OCI-LY7 (cell line): ENCODE results near the gene IQSEC2. TPM values are rescaled to one million over a fixed set of nuclear protein-coding genes. Genes with fewer than 3 reads are reported as not detected.

ENCODE experiments used
- BruUV-seq: library from RNA; stranded (reverse); fragments of 400-500 nt; replicated peaks from 2 replicates; lab custom pipeline; 2021; lab: Mats Ljungman, UMichigan
- CTCF ChIA-PET: fragments of 300-600 bp; sonication (Branson Sonifier 250); formaldehyde crosslinking; loops from one replicate; lab custom pipeline; 2022; ENCODE audit warnings: antibody characterized with exemption; ENCODE audit not compliant: unreplicated experiment; lab: Charles Lee
- POLR2A ChIA-PET: fragments of 300-600 bp; sonication (Branson Sonifier 250); formaldehyde crosslinking; loops from one replicate; lab custom pipeline; 2022; ENCODE audit warnings: antibody characterized with exemption; lab: Charles Lee
- DNase-seq: peaks from one replicate; pipeline ENCODE4 v3.0.0-alpha.2; 2015; ENCODE audit warnings: low spot score
- H2AFZ ChIP-seq: fragments of 200-600 bp; sonication (generic), shearing (Covaris generic); 2 replicates; pipeline ENCODE4 v1.6.1; 2014; ENCODE audit warnings: mild to moderate bottlenecking, antibody characterized with exemption, low read length, moderate library complexity
- H3K27ac ChIP-seq: fragments of 200-600 bp; sonication (generic); 2 replicates; pipeline ENCODE4 v1.5.1; 2014; ENCODE audit warnings: mixed run types, low read depth, mild to moderate bottlenecking, moderate library complexity, low read length, inconsistent platforms; ENCODE audit not compliant: poor library complexity, severe bottlenecking
- H3K36me3 ChIP-seq: fragments of 200-600 bp; sonication (generic); 2 replicates; pipeline ENCODE4 v1.6.1; 2014; ENCODE audit warnings: mild to moderate bottlenecking, antibody characterized with exemption, low read length, moderate library complexity, mixed read lengths; ENCODE audit not compliant: insufficient read depth
- H3K4me1 ChIP-seq: fragments of 200-600 bp; sonication (generic); 2 replicates; pipeline ENCODE4 v1.5.1; 2014; ENCODE audit warnings: mild to moderate bottlenecking, low read length; ENCODE audit not compliant: insufficient read depth, poor library complexity, severe bottlenecking
- H3K4me2 ChIP-seq: fragments of 200-600 bp; sonication (generic); 2 replicates; pipeline ENCODE4 v1.6.1; 2014; ENCODE audit warnings: mild to moderate bottlenecking, low read length
- H3K4me3 ChIP-seq: fragments of 200-600 bp; sonication (generic); 2 replicates; pipeline ENCODE4 v1.5.1; 2014; ENCODE audit warnings: mild to moderate bottlenecking, low read depth, low read length; ENCODE audit not compliant: poor library complexity, severe bottlenecking
- H3K79me2 ChIP-seq: fragments of 200-600 bp; sonication (generic); 2 replicates; pipeline ENCODE4 v1.6.1; 2016; ENCODE audit warnings: low read depth, mild to moderate bottlenecking, low read length, moderate library complexity, mixed read lengths; ENCODE audit not compliant: insufficient read depth
- H3K9me2 ChIP-seq: fragments of 200-600 bp; sonication (generic); 2 replicates; pipeline ENCODE4 v1.6.1; 2016; ENCODE audit warnings: mild to moderate bottlenecking, low read length, mixed read lengths; ENCODE audit not compliant: insufficient read depth
- H3K9me3 ChIP-seq: fragments of 200-600 bp; sonication (generic); 2 replicates; pipeline ENCODE4 v1.6.1; 2014; ENCODE audit warnings: mild to moderate bottlenecking, mixed run types, low read length, mixed read lengths
- H4K20me1 ChIP-seq: fragments of 200-600 bp; sonication (generic); 2 replicates; pipeline ENCODE4 v1.6.1; 2014; ENCODE audit warnings: mild to moderate bottlenecking, antibody characterized with exemption, low read length, moderate library complexity, mixed read lengths; ENCODE audit not compliant: insufficient read depth
- CTCF ChIP-seq: fragments of 200-600 bp; sonication (generic); conservative IDR thresholded peaks from 2 replicates; pipeline ENCODE4 v1.5.1; 2014; ENCODE audit warnings: mild to moderate bottlenecking, antibody characterized with exemption, low read length, moderate library complexity, mixed read lengths
- EZH2phosphoT487 ChIP-seq: fragments of 200-600 bp; sonication (generic); IDR thresholded peaks from 2 replicates; pipeline ENCODE4 v1.6.1; 2018; ENCODE audit warnings: low read depth, borderline replicate concordance, mild to moderate bottlenecking, mixed run types, antibody characterized with exemption, low read length, moderate library complexity, mixed read lengths
- intact Hi-C: fragments of 100-400 bp; cut with micrococcal nuclease; formaldehyde crosslinking; loops from one replicate; pipeline ENCODE4 v1.10.0; 2022; ENCODE audit not compliant: unreplicated experiment
- total RNA-seq, 2 experiments: library from RNA; depleted of rRNA in 1 of 2; stranded (reverse); fragments of >200 nt in 1 of 2; shearing (Covaris generic) in 1 of 2; gene quantifications; 2 replicates each; pipeline ENCODE4 v1.2.3, GENCODE V29; 2014 to 2022

The IQSEC2 gene
- total RNA-seq, 2 experiments from 2014 or later: not detected

GRCh38 chrX:53257166-53257565, 24.2 kb downstream of the IQSEC2 start:
- Histone ChIP-seq H3K27ac (no peak overlapping the region), H3K79me2 (no peaks in the 10 kb centered on the region), H4K20me1 (no peaks in the 10 kb centered on the region), H3K4me3 (no peak overlapping the region), H3K4me2 (no peak overlapping the region), H3K9me2 (no peaks in the 10 kb centered on the region), H3K4me1 (no peaks in the 10 kb centered on the region), H3K36me3 (no peaks in the 10 kb centered on the region), H3K9me3 (no peaks in the 10 kb centered on the region), H2AFZ (no peak overlapping the region)
- TF ChIP-seq CTCF: no peak
- TF ChIP-seq EZH2phosphoT487: no peak
- BruUV-seq: no TSS peak
- intact Hi-C loops: no loop called here
- ChIA-PET POLR2A (no interaction called here), CTCF (no interaction called here)
- no peak for DNase-seq

GRCh38 chrX:53256446-53257041, 24.8 kb downstream of the IQSEC2 start:
- Histone ChIP-seq H4K20me1 (no peaks in the 10 kb centered on the region), H3K36me3 (no peaks in the 10 kb centered on the region), H3K4me1 (no peaks in the 10 kb centered on the region), H3K4me3 (no peak overlapping the region), H3K27ac (no peak overlapping the region), H3K79me2 (no peaks in the 10 kb centered on the region), H3K4me2 (no peak overlapping the region), H3K9me2 (no peaks in the 10 kb centered on the region), H2AFZ (no peak overlapping the region), H3K9me3 (no peaks in the 10 kb centered on the region)
- intact Hi-C loops: no loop called here
- ChIA-PET POLR2A (no interaction called here), CTCF (no interaction called here)
- BruUV-seq: no TSS peak
- TF ChIP-seq CTCF: no peak
- no peak for TF ChIP-seq EZH2phosphoT487
- no peak for DNase-seq

GRCh38 chrX:53255738-53256191, 25.6 kb downstream of the IQSEC2 start:
- no peaks in the 10 kb centered on the region for H3K9me2 ChIP-seq
- ChIA-PET CTCF (no interaction called here), POLR2A (no interaction called here)
- H3K27ac ChIP-seq: no peak overlapping the region
- intact Hi-C loops: no loop called here
- no peaks in the 10 kb centered on the region for H3K9me3 ChIP-seq
- H3K4me1 ChIP-seq: no peaks in the 10 kb centered on the region
- H3K4me2 ChIP-seq: no peak overlapping the region
- no peak overlapping the region for H3K4me3 ChIP-seq
- TF ChIP-seq CTCF (no peak), EZH2phosphoT487 (no peak)
- no peaks in the 10 kb centered on the region for H3K36me3 ChIP-seq
- BruUV-seq: no TSS peak
- DNase-seq: no peak
- H2AFZ ChIP-seq: no peak overlapping the region
- H4K20me1 ChIP-seq: no peaks in the 10 kb centered on the region
- H3K79me2 ChIP-seq: no peaks in the 10 kb centered on the region
